SIG-M5 treated with dmso at 0.1 percent for 504 hours (cell line): Measurements from ENCODE around the gene ARMH4.

Source experiments
- DNase-seq: peaks from one replicate; lab custom pipeline; 2025; ENCODE audit not compliant: unreplicated experiment; lab: John Stamatoyannopoulos, UW

Gene ARMH4

GRCh38 chr14:58152014-58152857, at the start of gene ARMH4:
TSS of gene ARMH4 (minus strand) at chr14:58152213. CDS start at chr14:58139358, 12,855 bp downstream.
- peak; percentile 65 for DNase-seq

GRCh38 chr14:58200846-58201245, 48.8 kb upstream of the ARMH4 start:
- peak; percentile 8 for DNase-seq

GRCh38 chr14:58200480-58200841, 48.4 kb upstream of the ARMH4 start:
- DNase-seq: no peak

GRCh38 chr14:58199726-58200479, 47.9 kb upstream of the ARMH4 start, which contains the start of gene ACTR10:
TSS of gene ACTR10 (plus strand) at chr14:58200149. CDS start at chr14:58200218, 69 bp downstream.
- DNase-seq: peak; percentile 76

- DNase-seq: no peak
These were observed 46.1 kb upstream of the ARMH4 start for GRCh38 chr14:58198086-58198485.

- DNase-seq: no peak
These were observed 44.2 kb upstream of the ARMH4 start for GRCh38 chr14:58196198-58196597.

GRCh38 chr14:58193542-58193941, 41.5 kb upstream of the ARMH4 start:
- no peak for DNase-seq

GRCh38 chr14:58191763-58192601, 40.0 kb upstream of the ARMH4 start:
- no peak for DNase-seq

GRCh38 chr14:58189176-58189575, 37.2 kb upstream of the ARMH4 start:
- DNase-seq: no peak

GRCh38 chr14:58177125-58177524, 25.1 kb upstream of the ARMH4 start:
- no peak for DNase-seq

GRCh38 chr14:58171090-58171489, 19.1 kb upstream of the ARMH4 start:
- peak; percentile 61 for DNase-seq

- DNase-seq: no peak
These were observed 15.9 kb upstream of the ARMH4 start for GRCh38 chr14:58167891-58168290.

GRCh38 chr14:58167057-58167456, 15.0 kb upstream of the ARMH4 start:
- no peak for DNase-seq

GRCh38 chr14:58166005-58166983, 14.3 kb upstream of the ARMH4 start:
- DNase-seq: peak; percentile 71

GRCh38 chr14:58160561-58160960, 8.5 kb upstream of the ARMH4 start:
- DNase-seq: no peak

- no peak for DNase-seq
These were observed 640 bp downstream of the ARMH4 start for GRCh38 chr14:58151133-58152013.

- no peak for DNase-seq
These were observed 1.7 kb downstream of the ARMH4 start for GRCh38 chr14:58150243-58150805.

GRCh38 chr14:58149196-58149595, 2.8 kb downstream of the ARMH4 start:
- DNase-seq: no peak

GRCh38 chr14:58146399-58146798, 5.6 kb downstream of the ARMH4 start:
- DNase-seq: no peak
